Suppressor macrophage treated with lipopolysaccharide for 4 hours (primary cell): ENCODE results near the gene PDP2.

Source experiments
- DNase-seq: peaks from one replicate; pipeline ENCODE4 v3.0.0-alpha.2; 2020

PDP2 gene

DNA sequence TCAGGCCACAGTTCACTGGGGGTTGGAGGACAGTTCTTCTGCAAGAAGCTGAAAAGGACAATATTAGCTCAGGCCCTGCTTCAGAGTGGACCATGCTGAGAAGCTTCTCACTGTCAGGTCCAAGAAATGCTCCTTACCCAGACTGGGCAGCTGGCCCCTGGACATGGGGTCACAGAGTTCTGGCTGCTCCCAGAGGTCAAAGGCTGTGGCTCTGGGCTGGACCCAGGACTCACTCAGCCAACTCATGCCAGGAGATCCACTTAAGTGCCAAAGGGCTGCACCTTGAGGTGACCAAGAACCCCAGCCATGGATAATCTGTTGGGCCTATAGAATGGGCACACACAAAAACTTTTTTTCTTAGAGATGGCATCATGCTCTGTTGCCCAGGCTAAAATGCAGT is 59.1 kb downstream of the PDP2 start:
- no peak for DNase-seq

DNA sequence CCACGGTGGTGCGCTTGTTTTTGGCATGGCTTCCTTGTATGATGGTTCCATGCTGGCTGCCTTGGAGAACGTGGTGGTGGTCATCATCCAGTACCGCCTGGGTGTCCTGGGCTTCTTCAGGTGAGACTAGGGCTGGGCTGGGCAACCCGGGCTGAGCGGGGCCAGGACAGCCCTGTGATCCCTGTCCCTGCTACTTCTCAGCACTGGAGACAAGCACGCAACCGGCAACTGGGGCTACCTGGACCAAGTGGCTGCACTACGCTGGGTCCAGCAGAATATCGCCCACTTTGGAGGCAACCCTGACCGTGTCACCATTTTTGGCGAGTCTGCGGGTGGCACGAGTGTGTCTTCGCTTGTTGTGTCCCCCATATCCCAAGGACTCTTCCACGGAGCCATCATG is 59.9 kb downstream of the PDP2 start:
- no peak for DNase-seq
